Heart left ventricle (tissue), 13 donors: ENCODE data around the gene PNMA6A.

Experiments used
- CTCF ChIP-seq, 12 donors: fragments of 200-600 bp; sonication (generic) in 4 of 12; IDR thresholded peaks; one replicate each; pipeline versions ENCODE4 v1.5.0 to v1.8.0; 2018 to 2022; ENCODE audit warnings: antibody characterized with exemption in 12 of 12, mild to moderate bottlenecking in 5 of 12
- POLR2A ChIP-seq, 2 donors: fragments of 450-650 bp; IDR thresholded peaks; one replicate each; pipeline ENCODE4 v1.6.1; 2017; ENCODE audit warnings: antibody characterized with exemption in 2 of 2, mild to moderate bottlenecking in 2 of 2, moderate library complexity in 2 of 2
- donor health status: ischemic (EF 13 %, LVEDD 7.1; RV severe dilation, severe dysfunction).
- donor health status: DM: no; HTN: yes; CAD: no.
- donor health status: DM: no; HTN: no; CAD: no.
- donor health status: ischemic (EF 25% LVEDD 6.9; RV normal size, moderate dysfunction).
- donor health status: ischemic (EF 25% LVEDD 5.7; RV mildly dilated, moderate dysfunction).
- donor health status: ischemic (EF 35%, LVEDD 5.7; RV mildly dilated, moderate dysfunction).
- donor health status: nonischemic (EF 11% LVEDD 7.7; RV severe dilation, severe dysfunction).
- donor health status: DM: yes; HTN: yes; CAD: no.
- donor health status: PGD.
- donor health status: ischemic (EF 29% LVEDD 5.4; RV normal size, mild dysfunction).
- donor health status: nonischemic (EF 23%, LVEDD 6.1; RV moderate dilation, normal function).

- TF ChIP-seq CTCF (IDR thresholded peaks at IDR 0.05), result no peak
- no peak for TF ChIP-seq POLR2A (IDR thresholded peaks at IDR 0.05)
Observed at GRCh38 chrX:153049093-153049492, 23.2 kb upstream of the PNMA6A start.
